Lower leg skin (tissue), 3 donors: ENCODE data around the gene FIGN.

Experiments used
- POLR2A ChIP-seq, 2 donors: fragments of 450-650 bp; IDR thresholded peaks; one replicate each; pipeline ENCODE4 v1.6.1; 2016 to 2017; ENCODE audit warnings: antibody characterized with exemption in 2 of 2, mild to moderate bottlenecking in 1 of 2, moderate library complexity in 1 of 2
- TF ChIP-seq, protein P1 (sequence below), 3 donors: fragments of 450-650 bp; IDR thresholded peaks; one replicate each; pipeline ENCODE4 v1.5.1; 2016; ENCODE audit warnings: antibody characterized with exemption in 3 of 3, mild to moderate bottlenecking in 3 of 3, moderate library complexity in 2 of 3

GRCh38 chr2:163594497-163594896 lies 141.3 kb downstream of the FIGN start:
- TF ChIP-seq, protein P1, sequence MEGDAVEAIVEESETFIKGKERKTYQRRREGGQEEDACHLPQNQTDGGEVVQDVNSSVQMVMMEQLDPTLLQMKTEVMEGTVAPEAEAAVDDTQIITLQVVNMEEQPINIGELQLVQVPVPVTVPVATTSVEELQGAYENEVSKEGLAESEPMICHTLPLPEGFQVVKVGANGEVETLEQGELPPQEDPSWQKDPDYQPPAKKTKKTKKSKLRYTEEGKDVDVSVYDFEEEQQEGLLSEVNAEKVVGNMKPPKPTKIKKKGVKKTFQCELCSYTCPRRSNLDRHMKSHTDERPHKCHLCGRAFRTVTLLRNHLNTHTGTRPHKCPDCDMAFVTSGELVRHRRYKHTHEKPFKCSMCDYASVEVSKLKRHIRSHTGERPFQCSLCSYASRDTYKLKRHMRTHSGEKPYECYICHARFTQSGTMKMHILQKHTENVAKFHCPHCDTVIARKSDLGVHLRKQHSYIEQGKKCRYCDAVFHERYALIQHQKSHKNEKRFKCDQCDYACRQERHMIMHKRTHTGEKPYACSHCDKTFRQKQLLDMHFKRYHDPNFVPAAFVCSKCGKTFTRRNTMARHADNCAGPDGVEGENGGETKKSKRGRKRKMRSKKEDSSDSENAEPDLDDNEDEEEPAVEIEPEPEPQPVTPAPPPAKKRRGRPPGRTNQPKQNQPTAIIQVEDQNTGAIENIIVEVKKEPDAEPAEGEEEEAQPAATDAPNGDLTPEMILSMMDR (IDR thresholded peaks at IDR 0.05) = no peak
- no peak for TF ChIP-seq POLR2A (IDR thresholded peaks at IDR 0.05)
